Measurements from ENCODE around the gene RNF39. TPM values are rescaled to one million over a fixed set of nuclear protein-coding genes. Genes with fewer than 3 reads are reported as not detected.

Gene RNF39
- polyA plus RNA-seq, 1 donor from 2014 or later = not detected

DNA sequence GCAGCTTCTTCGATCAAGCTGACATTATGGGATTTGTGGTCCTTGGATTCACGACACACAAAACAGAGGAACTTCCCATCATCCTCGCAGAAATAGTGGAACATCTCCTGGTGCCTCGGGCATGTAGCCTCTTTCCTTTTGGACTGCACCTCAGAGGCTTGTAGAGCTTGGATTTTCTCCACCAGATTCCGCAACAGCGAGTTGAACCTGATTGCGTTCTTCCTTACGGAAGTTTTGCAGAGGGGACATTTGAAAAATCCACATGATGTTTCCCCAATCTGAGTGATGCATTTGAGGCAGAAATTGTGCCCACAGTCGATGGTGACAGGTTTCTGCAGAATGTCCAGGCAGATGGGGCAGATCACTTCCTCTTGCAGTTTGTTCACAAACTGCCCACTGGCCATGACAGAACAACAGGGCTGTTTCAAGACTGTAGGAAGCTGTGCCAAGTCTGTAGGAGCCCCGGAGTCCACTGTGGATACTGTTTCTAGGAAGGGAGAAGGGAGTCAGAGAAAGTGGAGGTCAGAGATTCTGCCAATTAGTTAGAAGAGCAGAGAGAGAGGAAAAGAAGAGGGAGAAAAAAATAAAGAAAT, 36.9 kb upstream of the RNF39 start:
- Histone ChIP-seq H3K9ac (ENCODE audit: low read length) (no peak overlapping the region), H3F3A (ENCODE audit: insufficient read depth, low read length, poor library complexity, severe bottlenecking) (no peaks in the 10 kb centered on the region), H2AFZ (ENCODE audit: low read depth, low read length) (no peak overlapping the region), H3K9me3 (ENCODE audit: low read length) (no peaks in the 10 kb centered on the region), H3K27ac (ENCODE audit: low read length) (no peak overlapping the region), H3K27me3 (ENCODE audit: insufficient read depth, low read depth, low read length) (peaks cover 26% of the 10 kb centered on the region), H3K4me2 (ENCODE audit: low read length) (no peak overlapping the region), H3K36me3 (ENCODE audit: insufficient read depth, low read length) (no peaks in the 10 kb centered on the region), H3K79me2 (replicated peaks; ENCODE audit: insufficient read depth, low read length) (no peaks in the 10 kb centered on the region), H3K9me2 (ENCODE audit: insufficient read depth, low read length) (no peaks in the 10 kb centered on the region), H4K20me1 (ENCODE audit: insufficient read depth) (no peaks in the 10 kb centered on the region), H3K4me3 (ENCODE audit: low read length) (no peak overlapping the region)
- TF ChIP-seq SMC3 (conservative IDR thresholded peaks at IDR 0.05; ENCODE audit: poor library complexity) = no peak
- no peak for TF ChIP-seq RAD21 (conservative IDR thresholded peaks at IDR 0.05)
- TF ChIP-seq MXI1 (conservative IDR thresholded peaks at IDR 0.05; ENCODE audit: poor library complexity, severe bottlenecking) = no peak
- TF ChIP-seq POLR2AphosphoS5 (IDR thresholded peaks at IDR 0.05) = no peak
- TF ChIP-seq, protein P1, sequence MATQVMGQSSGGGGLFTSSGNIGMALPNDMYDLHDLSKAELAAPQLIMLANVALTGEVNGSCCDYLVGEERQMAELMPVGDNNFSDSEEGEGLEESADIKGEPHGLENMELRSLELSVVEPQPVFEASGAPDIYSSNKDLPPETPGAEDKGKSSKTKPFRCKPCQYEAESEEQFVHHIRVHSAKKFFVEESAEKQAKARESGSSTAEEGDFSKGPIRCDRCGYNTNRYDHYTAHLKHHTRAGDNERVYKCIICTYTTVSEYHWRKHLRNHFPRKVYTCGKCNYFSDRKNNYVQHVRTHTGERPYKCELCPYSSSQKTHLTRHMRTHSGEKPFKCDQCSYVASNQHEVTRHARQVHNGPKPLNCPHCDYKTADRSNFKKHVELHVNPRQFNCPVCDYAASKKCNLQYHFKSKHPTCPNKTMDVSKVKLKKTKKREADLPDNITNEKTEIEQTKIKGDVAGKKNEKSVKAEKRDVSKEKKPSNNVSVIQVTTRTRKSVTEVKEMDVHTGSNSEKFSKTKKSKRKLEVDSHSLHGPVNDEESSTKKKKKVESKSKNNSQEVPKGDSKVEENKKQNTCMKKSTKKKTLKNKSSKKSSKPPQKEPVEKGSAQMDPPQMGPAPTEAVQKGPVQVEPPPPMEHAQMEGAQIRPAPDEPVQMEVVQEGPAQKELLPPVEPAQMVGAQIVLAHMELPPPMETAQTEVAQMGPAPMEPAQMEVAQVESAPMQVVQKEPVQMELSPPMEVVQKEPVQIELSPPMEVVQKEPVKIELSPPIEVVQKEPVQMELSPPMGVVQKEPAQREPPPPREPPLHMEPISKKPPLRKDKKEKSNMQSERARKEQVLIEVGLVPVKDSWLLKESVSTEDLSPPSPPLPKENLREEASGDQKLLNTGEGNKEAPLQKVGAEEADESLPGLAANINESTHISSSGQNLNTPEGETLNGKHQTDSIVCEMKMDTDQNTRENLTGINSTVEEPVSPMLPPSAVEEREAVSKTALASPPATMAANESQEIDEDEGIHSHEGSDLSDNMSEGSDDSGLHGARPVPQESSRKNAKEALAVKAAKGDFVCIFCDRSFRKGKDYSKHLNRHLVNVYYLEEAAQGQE (IDR thresholded peaks at IDR 0.05; ENCODE audit: borderline replicate concordance) = no peak
- no peak for TF ChIP-seq EP300 (conservative IDR thresholded peaks at IDR 0.05; ENCODE audit: poor library complexity, severe bottlenecking)
- TF ChIP-seq TAF1 (IDR thresholded peaks at IDR 0.05; ENCODE audit: low read depth) = no peak
- TF ChIP-seq, protein P2, sequence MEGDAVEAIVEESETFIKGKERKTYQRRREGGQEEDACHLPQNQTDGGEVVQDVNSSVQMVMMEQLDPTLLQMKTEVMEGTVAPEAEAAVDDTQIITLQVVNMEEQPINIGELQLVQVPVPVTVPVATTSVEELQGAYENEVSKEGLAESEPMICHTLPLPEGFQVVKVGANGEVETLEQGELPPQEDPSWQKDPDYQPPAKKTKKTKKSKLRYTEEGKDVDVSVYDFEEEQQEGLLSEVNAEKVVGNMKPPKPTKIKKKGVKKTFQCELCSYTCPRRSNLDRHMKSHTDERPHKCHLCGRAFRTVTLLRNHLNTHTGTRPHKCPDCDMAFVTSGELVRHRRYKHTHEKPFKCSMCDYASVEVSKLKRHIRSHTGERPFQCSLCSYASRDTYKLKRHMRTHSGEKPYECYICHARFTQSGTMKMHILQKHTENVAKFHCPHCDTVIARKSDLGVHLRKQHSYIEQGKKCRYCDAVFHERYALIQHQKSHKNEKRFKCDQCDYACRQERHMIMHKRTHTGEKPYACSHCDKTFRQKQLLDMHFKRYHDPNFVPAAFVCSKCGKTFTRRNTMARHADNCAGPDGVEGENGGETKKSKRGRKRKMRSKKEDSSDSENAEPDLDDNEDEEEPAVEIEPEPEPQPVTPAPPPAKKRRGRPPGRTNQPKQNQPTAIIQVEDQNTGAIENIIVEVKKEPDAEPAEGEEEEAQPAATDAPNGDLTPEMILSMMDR (IDR thresholded peaks at IDR 0.05; ENCODE audit: poor library complexity, severe bottlenecking) = no peak
- TF ChIP-seq EZH2 (IDR thresholded peaks at IDR 0.05; ENCODE audit: borderline replicate concordance, insufficient read depth, low read length, poor library complexity, severe bottlenecking) = no peak

DNA sequence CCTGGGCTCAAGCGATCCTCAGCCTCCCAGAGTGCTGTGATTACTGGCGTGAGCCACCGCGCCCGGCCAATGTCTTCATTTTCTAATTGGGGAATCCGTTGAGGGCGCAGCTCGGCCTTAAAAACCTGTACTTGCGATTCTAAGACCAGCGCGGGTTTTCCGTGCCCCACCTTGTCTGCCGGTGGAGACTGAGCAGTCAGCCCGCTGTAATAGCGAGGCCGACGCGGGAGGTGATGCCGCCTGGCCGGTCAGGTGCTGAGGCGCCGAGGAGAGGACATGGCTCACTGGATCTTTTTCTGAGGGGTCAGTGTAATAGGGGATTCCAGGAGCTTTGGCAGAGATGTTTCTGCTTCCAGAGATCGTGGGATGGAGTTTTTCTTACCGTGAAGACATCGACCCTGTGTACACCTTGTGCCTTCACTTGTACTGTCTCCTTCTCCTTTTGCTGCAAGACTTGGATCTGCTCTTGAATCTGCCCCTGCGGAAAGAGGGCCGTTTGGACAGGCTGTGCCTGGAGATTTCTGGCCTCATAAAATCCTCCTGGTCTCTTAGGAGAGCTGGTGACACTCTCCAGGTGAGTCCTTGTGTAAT, 35.8 kb upstream of the RNF39 start:
- Histone ChIP-seq H3K9ac (ENCODE audit: low read length) (no peak overlapping the region), H3K9me3 (ENCODE audit: low read length) (no peaks in the 10 kb centered on the region), H3K27me3 (ENCODE audit: insufficient read depth, low read depth, low read length) (peaks cover 26% of the 10 kb centered on the region), H3F3A (ENCODE audit: insufficient read depth, low read length, poor library complexity, severe bottlenecking) (no peaks in the 10 kb centered on the region), H3K36me3 (ENCODE audit: insufficient read depth, low read length) (no peaks in the 10 kb centered on the region), H2AFZ (ENCODE audit: low read depth, low read length) (no peak overlapping the region), H4K20me1 (ENCODE audit: insufficient read depth) (no peaks in the 10 kb centered on the region), H3K9me2 (ENCODE audit: insufficient read depth, low read length) (no peaks in the 10 kb centered on the region), H3K4me2 (ENCODE audit: low read length) (no peak overlapping the region), H3K27ac (ENCODE audit: low read length) (no peak overlapping the region), H3K79me2 (replicated peaks; ENCODE audit: insufficient read depth, low read length) (no peaks in the 10 kb centered on the region), H3K4me3 (ENCODE audit: low read length) (no peak overlapping the region)
- no peak for TF ChIP-seq POLR2AphosphoS5 (IDR thresholded peaks at IDR 0.05)
